ENCODE results near the gene TBC1D22A.
"Not testable (repeated sequence)": the region's sequence is repeated elsewhere in the genome, so short reads cannot be mapped to it uniquely, and the experiment has no call there.

TBC1D22A gene

GRCh38 chr22:47131632-47132427 is 369.4 kb downstream of the TBC1D22A start:
- no peak for DNase-seq

DNA sequence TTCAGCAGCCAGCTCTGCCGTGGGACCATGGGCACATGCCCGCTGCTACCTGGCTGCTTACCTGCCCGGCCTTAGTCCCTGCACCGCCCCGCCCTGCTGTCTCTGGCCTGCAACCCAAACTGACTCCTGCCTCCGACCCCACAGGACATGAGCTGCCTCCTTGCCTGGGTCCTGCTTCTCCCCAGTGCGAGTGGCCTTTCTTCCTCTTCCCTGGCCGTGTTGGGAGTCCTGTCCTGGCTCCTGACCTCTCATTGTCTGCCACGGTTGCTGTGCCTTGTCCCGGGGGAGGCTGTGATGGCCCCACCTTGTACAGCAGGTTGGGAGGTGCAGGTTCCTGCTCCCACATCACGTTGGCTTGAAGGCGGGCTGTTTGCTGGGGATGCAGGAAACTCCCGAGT is 370.0 kb downstream of the TBC1D22A start:
- no peak for DNase-seq

- DNase-seq = no peak
These were observed 370.9 kb downstream of the TBC1D22A start for GRCh38 chr22:47133061-47133969.

DNA sequence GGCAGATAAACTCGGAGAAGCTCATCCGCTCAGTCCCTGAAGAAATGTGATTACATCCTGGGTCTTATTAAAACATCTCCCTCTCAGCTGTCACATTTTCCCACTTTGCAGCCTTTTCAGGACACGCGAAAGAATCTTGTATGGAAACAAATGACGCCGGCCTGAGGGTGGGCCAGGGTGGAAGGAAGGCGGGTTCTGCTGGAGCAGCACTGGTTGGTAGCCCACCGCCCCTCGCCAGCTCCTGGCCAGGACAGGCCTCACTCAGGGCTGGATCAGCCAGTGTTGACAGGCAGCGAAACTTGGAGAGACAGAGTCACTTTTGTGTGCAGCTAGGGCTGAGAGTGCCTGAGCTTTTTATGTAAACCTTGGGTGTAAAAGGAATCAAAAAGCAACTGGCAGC is 371.8 kb downstream of the TBC1D22A start:
- no peak for DNase-seq

- no peak for DNase-seq
These were observed 372.9 kb downstream of the TBC1D22A start for GRCh38 chr22:47135338-47135737.

- DNase-seq = no peak
These were observed 373.6 kb downstream of the TBC1D22A start for GRCh38 chr22:47136050-47136449.

DNA sequence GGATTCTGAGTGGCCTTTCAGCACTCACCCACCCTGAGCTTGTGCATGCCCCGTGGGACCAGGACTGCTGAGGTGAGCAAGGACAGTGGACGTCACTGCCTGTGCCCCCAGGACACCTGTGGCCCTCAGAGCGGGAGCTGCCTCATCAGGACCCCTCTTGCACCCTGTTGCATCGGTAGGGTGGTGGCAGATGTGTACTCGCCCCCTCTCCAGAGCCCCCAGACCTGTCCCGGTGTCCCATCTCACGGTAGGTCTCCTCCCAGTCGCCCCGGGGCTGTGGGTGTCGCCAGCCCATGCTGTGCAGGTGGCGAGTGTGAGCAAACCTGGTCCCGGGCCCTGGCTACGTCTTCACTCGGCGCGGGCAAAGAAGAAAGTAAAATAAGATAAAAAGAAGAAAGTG is 374.2 kb downstream of the TBC1D22A start:
- no peak for DNase-seq

- DNase-seq = no peak
These were observed 376.8 kb downstream of the TBC1D22A start for GRCh38 chr22:47139013-47139789.

DNA sequence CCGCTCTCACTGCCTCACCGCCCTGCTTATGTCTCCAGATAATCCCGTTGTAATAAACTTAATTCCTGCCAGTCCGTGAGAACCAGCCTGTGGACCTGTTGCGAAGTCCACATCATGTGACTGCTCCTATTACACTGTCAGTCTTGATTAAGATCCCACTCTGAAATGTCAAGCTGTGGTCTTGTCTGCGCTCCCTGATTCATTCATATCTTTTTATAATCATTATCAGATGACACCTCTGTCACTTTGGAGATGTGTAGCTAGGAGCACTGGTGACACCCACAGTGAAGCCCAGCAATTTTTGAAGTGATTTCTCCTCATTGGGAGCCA is 377.3 kb downstream of the TBC1D22A start:
- no peak for DNase-seq

- DNase-seq = not testable (repeated sequence)
These were observed 378.5 kb downstream of the TBC1D22A start for GRCh38 chr22:47140975-47141374.

GRCh38 chr22:47142427-47143046 is 380.1 kb downstream of the TBC1D22A start:
- no peak for DNase-seq

- no peak for DNase-seq
These were observed 380.9 kb downstream of the TBC1D22A start for GRCh38 chr22:47143249-47143938.

DNA sequence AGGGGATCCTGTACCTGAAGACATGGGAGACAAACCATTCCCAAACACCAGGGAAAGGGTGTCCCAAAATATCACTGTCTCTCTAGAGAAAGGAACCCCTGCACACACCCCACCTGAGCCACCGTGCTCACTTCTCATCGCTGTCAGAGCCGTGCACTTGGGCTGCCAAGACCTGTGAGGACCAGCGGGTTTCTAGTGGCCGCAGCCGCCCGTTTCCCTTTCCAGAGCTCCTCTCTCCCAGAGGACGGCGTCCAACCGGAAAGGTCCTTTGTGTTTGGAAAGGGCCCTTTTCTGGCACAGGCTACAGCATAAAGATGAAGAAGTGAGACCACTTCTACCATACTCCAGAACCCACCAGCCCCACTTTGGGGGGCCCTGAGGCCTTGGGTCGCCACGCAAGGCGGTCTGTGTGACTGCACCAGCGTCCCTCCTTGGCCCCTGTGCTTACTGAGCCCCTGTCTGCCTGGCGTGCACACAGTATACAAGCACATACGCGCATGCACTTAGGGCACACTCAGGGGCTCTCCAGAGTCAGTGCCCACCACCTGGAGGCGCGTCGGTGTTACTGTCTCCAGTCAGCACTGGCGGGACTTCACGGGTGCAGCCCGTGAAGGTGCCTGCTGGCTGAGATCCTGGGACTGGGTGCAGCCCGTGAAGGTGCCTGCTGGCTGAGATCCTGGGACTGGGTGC is 381.8 kb downstream of the TBC1D22A start:
- no peak for DNase-seq

GRCh38 chr22:47144791-47145425 is 382.5 kb downstream of the TBC1D22A start:
- no peak for DNase-seq

GRCh38 chr22:47145883-47146282 is 383.4 kb downstream of the TBC1D22A start:
- no peak for DNase-seq

- no peak for DNase-seq
These were observed 383.9 kb downstream of the TBC1D22A start for GRCh38 chr22:47146391-47146790.

DNA sequence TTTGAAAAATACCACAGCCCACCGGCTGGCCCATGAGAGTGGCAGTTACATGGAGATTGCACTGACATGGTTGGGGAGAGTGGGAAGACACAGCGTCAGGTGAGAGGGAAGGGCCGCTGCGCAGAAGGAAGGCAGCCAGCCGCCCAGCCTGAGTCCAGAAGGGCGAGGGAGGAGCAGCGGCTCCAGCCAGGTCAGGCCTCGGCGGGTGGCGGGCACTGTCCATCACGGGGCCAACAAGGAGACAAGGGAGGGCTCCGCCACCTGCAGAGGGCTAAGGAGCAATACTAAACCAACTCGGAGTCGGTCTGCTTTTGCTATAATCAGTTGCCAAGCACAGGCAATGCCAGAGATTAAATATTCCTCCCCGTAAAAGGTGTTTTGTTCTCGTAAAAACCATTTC is 384.5 kb downstream of the TBC1D22A start:
- DNase-seq = no peak

GRCh38 chr22:47147572-47147971 is 385.1 kb downstream of the TBC1D22A start:
- DNase-seq = no peak

DNA sequence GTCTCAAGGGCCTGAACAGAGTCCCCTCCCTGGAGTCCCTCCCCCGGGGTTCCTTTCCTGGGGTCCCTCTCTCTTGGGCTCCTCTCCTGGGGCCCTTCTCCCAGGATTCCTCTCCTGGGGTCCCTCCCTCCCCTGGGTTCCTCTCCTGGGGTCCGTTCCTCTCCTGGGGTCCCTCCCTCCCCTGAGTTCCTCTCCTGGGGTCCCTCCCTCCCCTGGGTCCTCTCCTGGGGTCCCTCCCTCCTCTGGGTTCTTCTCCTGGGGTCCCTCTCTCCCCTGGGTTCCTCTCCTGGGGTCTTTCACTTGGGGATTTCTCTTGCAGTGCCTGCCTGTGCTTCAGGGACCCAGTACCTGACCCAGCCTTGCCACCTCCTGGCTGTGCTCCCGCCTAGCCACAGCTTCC is 386.1 kb downstream of the TBC1D22A start:
- no peak for DNase-seq

GRCh38 chr22:47148956-47149728 is 386.7 kb downstream of the TBC1D22A start:
- DNase-seq = no peak

Data from stimulated activated CD4-positive, alpha-beta T cell treated with anti-CD3 and anti-CD28 coated beads, Interleukin-1b, Interleukin-23, amount 100 ng/mL, for 48 hours (primary cell).